ENCODE data around the gene ITSN2. TPM values are rescaled to one million over a fixed set of nuclear protein-coding genes. Genes with fewer than 3 reads are reported as not detected.

Gene ITSN2
- total and polyA plus RNA-seq, 7 donors, result 12.2 to 71.7 (median 33.5) TPM

- no peak for DNase-seq
- 90 to 92% (median 92%) methylated on average over 4 of the region's 4 CpGs for WGBS, 3 donors
- no peaks in the 10 kb centered on the region for H3K4me1 ChIP-seq
- no peak overlapping the region for H3K4me3 ChIP-seq
- no peak for ATAC-seq
- intact Hi-C loops (cut with DNase I), result no loop called here
- peaks cover 3 to 97% of the 10 kb centered on the region in 2 donors for H3K36me3 ChIP-seq (ENCODE audit: insufficient read depth in 1 of 2, low read depth in 1 of 2)
- H3K27ac ChIP-seq, result no peak overlapping the region
- no peaks in the 10 kb centered on the region for H3K9me3 ChIP-seq
- no peaks in the 10 kb centered on the region for H3K27me3 ChIP-seq (ENCODE audit: insufficient read depth in 3 of 3, low read length in 2 of 3)
- no peak for TF ChIP-seq CTCF (IDR thresholded peaks at IDR 0.05)
These were observed 114.2 kb downstream of the ITSN2 start for GRCh38 chr2:24245986-24246776.

GRCh38 chr2:24241528-24241927, 118.8 kb downstream of the ITSN2 start:
- DNase-seq (no peak), ATAC-seq (no peak)
- intact Hi-C loops (cut with DNase I), result no loop called here
- Histone ChIP-seq H3K9me3 (no peaks in the 10 kb centered on the region), H3K4me1 (no peaks in the 10 kb centered on the region), H3K4me3 (no peak overlapping the region), H3K27ac (no peak overlapping the region), H3K27me3 (ENCODE audit: insufficient read depth in 3 of 3, low read length in 2 of 3) (no peaks in the 10 kb centered on the region), H3K36me3 (ENCODE audit: insufficient read depth in 1 of 2, low read depth in 1 of 2) (peaks cover 3 to 64% of the 10 kb centered on the region in 2 donors)
- TF ChIP-seq CTCF (IDR thresholded peaks at IDR 0.05), result no peak

GRCh38 chr2:24239553-24239952, 120.8 kb downstream of the ITSN2 start:
- H3K36me3 ChIP-seq (ENCODE audit: insufficient read depth in 1 of 2, low read depth in 1 of 2), result peaks cover 0 to 47% of the 10 kb centered on the region in 2 donors
- no peak overlapping the region for H3K27ac ChIP-seq
- 98 to 100% (median 100%) methylated on average over 1 of the region's 1 CpG for WGBS, 3 donors
- H3K9me3 ChIP-seq, result no peaks in the 10 kb centered on the region
- no peaks in the 10 kb centered on the region for H3K4me1 ChIP-seq
- DNase-seq, result no peak
- ATAC-seq, result no peak
- no peak overlapping the region for H3K4me3 ChIP-seq
- TF ChIP-seq CTCF (IDR thresholded peaks at IDR 0.05), result no peak
- intact Hi-C loops (cut with DNase I), result no loop called here
- no peaks in the 10 kb centered on the region for H3K27me3 ChIP-seq (ENCODE audit: insufficient read depth in 3 of 3, low read length in 2 of 3)

- no peak overlapping the region for H3K4me3 ChIP-seq
- intact Hi-C loops (cut with DNase I), result no loop called here
- WGBS, 3 donors, result 91 to 98% (median 95%) methylated on average over 2 of the region's 2 CpGs
These were observed 122.2 kb downstream of the ITSN2 start for GRCh38 chr2:24238158-24238557.

More at GRCh38 chr2:24238158-24238557, 122.2 kb downstream of the ITSN2 start:
- no peak for TF ChIP-seq CTCF (IDR thresholded peaks at IDR 0.05)
- no peak for ATAC-seq
- H3K9me3 ChIP-seq, result no peaks in the 10 kb centered on the region
- H3K27ac ChIP-seq, result no peak overlapping the region
- DNase-seq, result no peak
- H3K4me1 ChIP-seq, result no peaks in the 10 kb centered on the region
- no peaks in the 10 kb centered on the region for H3K27me3 ChIP-seq (ENCODE audit: insufficient read depth in 3 of 3, low read length in 2 of 3)
- H3K36me3 ChIP-seq (ENCODE audit: insufficient read depth in 1 of 2, low read depth in 1 of 2), result peaks cover 0 to 40% of the 10 kb centered on the region in 2 donors
